ENCODE measurements around the gene TMED7. TPM values are rescaled to one million over a fixed set of nuclear protein-coding genes. Genes with fewer than 3 reads are reported as not detected.

TMED7 gene
- total and polyA plus RNA-seq, 2 of the 4 experiments (the other 2 are of a cell fraction): 75.6 to 86.7 TPM

DNA sequence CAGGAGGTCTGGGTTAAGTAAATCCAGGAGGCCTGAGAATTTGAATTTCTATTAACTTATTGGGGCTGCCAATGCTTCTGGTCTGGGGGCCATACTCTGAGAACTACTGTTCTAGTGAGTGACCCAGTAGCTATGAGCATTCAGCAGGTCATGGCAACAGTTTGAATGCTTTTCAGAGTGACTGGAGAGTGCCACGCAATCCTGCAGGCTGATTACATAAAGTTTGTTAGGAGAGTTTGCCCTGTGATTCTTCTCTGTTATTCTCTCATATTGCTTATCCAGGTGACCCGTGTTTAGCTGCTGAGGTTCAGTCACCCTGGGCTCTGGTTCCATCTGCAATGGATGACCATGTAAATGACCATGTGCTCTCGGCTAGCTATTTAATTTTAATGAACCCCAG is 22.2 kb upstream of the TMED7 start:
- Histone ChIP-seq H2BK120ac (ENCODE audit: low read depth, low read length) (no peak overlapping the region), H3K18ac (ENCODE audit: low read depth, low read length) (no peak overlapping the region), H4K5ac (ENCODE audit: low read depth, low read length) (no peak overlapping the region), H2BK15ac (ENCODE audit: low read depth, low read length) (no peak overlapping the region), H2AK5ac (ENCODE audit: low read depth, low read length) (no peak overlapping the region), H2BK5ac (ENCODE audit: low read depth, low read length, poor library complexity, severe bottlenecking) (no peak overlapping the region), H3K4me1 (ENCODE audit: control insufficient read depth, insufficient read depth, low read length) (no peaks in the 10 kb centered on the region), H4K20me1 (ENCODE audit: insufficient read depth, low read length) (no peaks in the 10 kb centered on the region), H3K4me3 (ENCODE audit: insufficient read depth, low read depth, low read length) (no peak overlapping the region), H3K9me3 (ENCODE audit: control insufficient read depth, insufficient read depth, low read length) (no peaks in the 10 kb centered on the region), H3K36me3 (ENCODE audit: control insufficient read depth, insufficient read depth, low read length) (no peaks in the 10 kb centered on the region), H2BK20ac (ENCODE audit: low read depth, low read length) (no peak overlapping the region), H4K91ac (ENCODE audit: insufficient read depth, low read depth, low read length) (no peak overlapping the region), H3K9ac (ENCODE audit: low read depth, low read length) (no peak overlapping the region), H2AK9ac (replicated peaks; ENCODE audit: low read depth, low read length, poor library complexity) (no peak overlapping the region), H2AFZ (replicated peaks; ENCODE audit: low read length, poor library complexity) (no peak overlapping the region), H3K14ac (replicated peaks; ENCODE audit: low read depth, low read length) (no peak overlapping the region), H3K9me1 (ENCODE audit: insufficient read depth, low read length) (no peaks in the 10 kb centered on the region; the same call in 1 of the 2 replicates), H3K27me3 (ENCODE audit: control insufficient read depth, insufficient read depth, low read length) (peaks cover 24% of the 10 kb centered on the region), H4K8ac (ENCODE audit: low read depth in 2 of 2, low read length in 2 of 2) (no peak overlapping the region), H3K27ac (ENCODE audit: insufficient read depth, low read length) (no peak overlapping the region), H3K4me2 (ENCODE audit: low read depth, low read length) (no peak overlapping the region), H3K79me1 (ENCODE audit: low read depth in 1 of 2, low read length in 2 of 2) (no peaks in the 10 kb centered on the region), H3K23ac (ENCODE audit: low read depth, low read length) (no peak overlapping the region), H3K4ac (ENCODE audit: low read depth, low read length) (no peak overlapping the region), H3K56ac (ENCODE audit: extremely low read depth, insufficient read depth, low read length) (no peak overlapping the region)
- intact Hi-C loops (cut with micrococcal nuclease) (no loop called here), dilution Hi-C loops (cut with HindIII; ENCODE audit: low sequenced_read_pairs, unreplicated experiment) (no loop called here), in situ Hi-C loops (cut with MboI; ENCODE audit: low sequenced_read_pairs) (loop anchor here (10.0 kb wide), 1 partner anchor 167 kb away; the partner anchor contains the start of gene CDO1)
- CTCF ChIA-PET: interaction anchor here (1.5 kb wide), 1 partner anchor 13 kb away, joined by 3 read pairs; no protein-coding TSS in a partner anchor
- no CpG with 5 or more reads among the region's 3 CpGs for WGBS, 2 experiments (ENCODE audit: extremely low coverage in 2 of 2, insufficient read length in 1 of 2)
- BruUV-seq (replicated peaks): no TSS peak
- ATAC-seq (ENCODE audit: low read depth): no peak
- POLR2A ChIA-PET (ENCODE audit: unreplicated experiment): no interaction called here
- DNase-seq: no peak
- TF ChIP-seq SMC3 (IDR thresholded peaks at IDR 0.05; ENCODE audit: low read depth, low read length) (no peak), BHLHE40 (IDR thresholded peaks at IDR 0.05; ENCODE audit: low read depth, low read length) (no peak), NFE2L2 (IDR thresholded peaks at IDR 0.05; ENCODE audit: low read depth, low read length) (no peak), CHD1 (IDR thresholded peaks at IDR 0.05; ENCODE audit: low read depth, low read length) (no peak), POLR2A (IDR thresholded peaks at IDR 0.05; ENCODE audit: low read depth, low read length) (no peak), RCOR1 (IDR thresholded peaks at IDR 0.05; ENCODE audit: insufficient replicate concordance, low read length) (no peak), RAD21 (IDR thresholded peaks at IDR 0.05; ENCODE audit: low read length) (no peak)
- TF ChIP-seq, protein P1, sequence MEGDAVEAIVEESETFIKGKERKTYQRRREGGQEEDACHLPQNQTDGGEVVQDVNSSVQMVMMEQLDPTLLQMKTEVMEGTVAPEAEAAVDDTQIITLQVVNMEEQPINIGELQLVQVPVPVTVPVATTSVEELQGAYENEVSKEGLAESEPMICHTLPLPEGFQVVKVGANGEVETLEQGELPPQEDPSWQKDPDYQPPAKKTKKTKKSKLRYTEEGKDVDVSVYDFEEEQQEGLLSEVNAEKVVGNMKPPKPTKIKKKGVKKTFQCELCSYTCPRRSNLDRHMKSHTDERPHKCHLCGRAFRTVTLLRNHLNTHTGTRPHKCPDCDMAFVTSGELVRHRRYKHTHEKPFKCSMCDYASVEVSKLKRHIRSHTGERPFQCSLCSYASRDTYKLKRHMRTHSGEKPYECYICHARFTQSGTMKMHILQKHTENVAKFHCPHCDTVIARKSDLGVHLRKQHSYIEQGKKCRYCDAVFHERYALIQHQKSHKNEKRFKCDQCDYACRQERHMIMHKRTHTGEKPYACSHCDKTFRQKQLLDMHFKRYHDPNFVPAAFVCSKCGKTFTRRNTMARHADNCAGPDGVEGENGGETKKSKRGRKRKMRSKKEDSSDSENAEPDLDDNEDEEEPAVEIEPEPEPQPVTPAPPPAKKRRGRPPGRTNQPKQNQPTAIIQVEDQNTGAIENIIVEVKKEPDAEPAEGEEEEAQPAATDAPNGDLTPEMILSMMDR (conservative IDR thresholded peaks at IDR 0.05; ENCODE audit: low read depth, low read length): no peak
- TF ChIP-seq, protein P2, sequence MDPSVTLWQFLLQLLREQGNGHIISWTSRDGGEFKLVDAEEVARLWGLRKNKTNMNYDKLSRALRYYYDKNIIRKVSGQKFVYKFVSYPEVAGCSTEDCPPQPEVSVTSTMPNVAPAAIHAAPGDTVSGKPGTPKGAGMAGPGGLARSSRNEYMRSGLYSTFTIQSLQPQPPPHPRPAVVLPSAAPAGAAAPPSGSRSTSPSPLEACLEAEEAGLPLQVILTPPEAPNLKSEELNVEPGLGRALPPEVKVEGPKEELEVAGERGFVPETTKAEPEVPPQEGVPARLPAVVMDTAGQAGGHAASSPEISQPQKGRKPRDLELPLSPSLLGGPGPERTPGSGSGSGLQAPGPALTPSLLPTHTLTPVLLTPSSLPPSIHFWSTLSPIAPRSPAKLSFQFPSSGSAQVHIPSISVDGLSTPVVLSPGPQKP (IDR thresholded peaks at IDR 0.05; ENCODE audit: borderline replicate concordance, low read depth, low read length): no peak
